Right ventricle myocardium superior (tissue), 1 donor: ENCODE measurements around the gene SLC4A5. TPM values are rescaled to one million over a fixed set of nuclear protein-coding genes. Genes with fewer than 3 reads are reported as not detected.
A peak's percentile ranks its signal among the peaks of the same experiment; 100 is the strongest.
"Not testable (repeated sequence)": the region's sequence is repeated elsewhere in the genome, so short reads cannot be mapped to it uniquely, and the experiment has no call there.

Experiments
- ATAC-seq: fragments of 200-7000 bp; cut with Tn5 transposase; one replicate; pipeline ENCODE4 v1.9.1; 2020; ENCODE audit warnings: mild to moderate bottlenecking; ENCODE audit not compliant: poor library complexity
- DNase-seq: peaks from one replicate; pipeline ENCODE4 v3.0.0-alpha.2; 2020
- intact Hi-C: fragments of 100-400 bp; cut with DNase I; formaldehyde crosslinking; loops from one replicate; pipeline ENCODE4 v1.11.2; 2022
- total RNA-seq: library from RNA; stranded (reverse); fragmentation: NEBNext Ultra II Directional; extraction: Animal tissue kit (Norgen Biotek cat#: 25700); gene quantifications from one replicate; pipeline ENCODE4 v1.2.1, GENCODE V29; 2021
- donor health status: DM: no; HTN: yes; CAD: no; lungs with severe emphysema.

The SLC4A5 gene
- total RNA-seq, 1 donor from 2014 or later = 1.3 TPM

DNA sequence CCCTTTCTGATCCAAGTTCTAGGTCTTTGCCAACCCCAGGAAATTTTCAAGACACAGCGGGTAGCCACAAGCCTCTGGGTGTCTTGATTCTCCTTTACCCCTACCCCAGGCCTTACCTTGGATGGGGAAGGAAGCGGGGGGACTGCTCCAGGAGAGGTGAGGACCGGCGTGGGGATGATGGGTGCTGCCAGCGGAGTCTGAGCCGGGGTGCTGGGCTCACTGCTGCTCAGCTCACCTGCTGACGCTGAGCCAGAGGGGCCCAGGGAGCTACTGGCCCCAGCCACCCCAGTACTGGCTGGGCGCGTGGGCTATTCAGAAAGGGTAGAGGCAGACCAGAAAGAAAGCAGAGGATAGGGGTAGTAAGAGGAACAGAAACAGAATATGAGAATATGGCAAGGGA, 28.2 kb upstream of the SLC4A5 start:
- DNase-seq (no peak), ATAC-seq (no peak)
- intact Hi-C loops = no loop called here

DNA sequence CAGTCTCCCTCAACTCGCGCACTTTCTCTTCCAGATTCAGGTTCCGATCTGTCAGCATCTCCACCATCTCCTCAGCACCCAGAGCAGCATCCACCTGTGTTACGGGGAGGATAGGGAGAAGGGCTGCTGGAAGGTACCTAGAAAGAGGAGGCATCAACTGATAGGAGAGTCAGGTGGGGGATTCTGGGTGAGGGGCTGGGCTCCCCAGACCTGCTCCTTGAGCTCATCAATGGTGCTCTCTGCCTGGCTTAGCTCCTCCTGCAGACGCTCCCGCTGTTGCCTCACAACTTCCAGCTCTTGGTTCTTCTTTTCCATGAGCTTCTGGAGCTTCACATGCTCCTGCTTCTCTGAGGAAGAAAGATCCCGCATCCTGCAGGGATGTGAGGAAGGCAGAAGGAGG, 26.8 kb upstream of the SLC4A5 start:
- intact Hi-C loops = no loop called here
- DNase-seq (no peak), ATAC-seq (no peak)

DNA sequence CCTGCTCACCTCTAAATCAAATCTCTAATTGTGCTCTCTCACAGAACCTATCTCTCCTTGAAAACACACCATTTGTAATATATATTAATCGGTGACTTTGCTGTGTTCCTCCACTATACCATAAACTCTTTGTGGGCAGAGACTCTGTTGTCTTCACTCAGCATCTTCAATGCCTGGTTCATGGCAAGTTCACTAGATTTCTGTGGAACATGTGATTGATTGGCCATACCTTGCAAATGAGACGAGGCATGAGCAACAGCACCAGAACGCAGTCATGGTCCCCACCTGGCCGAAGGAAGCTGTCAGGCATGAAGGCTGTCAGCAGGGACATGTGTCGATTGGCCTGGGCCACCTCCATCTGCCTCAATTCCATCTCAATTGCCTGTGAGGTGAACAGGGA, 25.3 kb upstream of the SLC4A5 start:
- DNase-seq (no peak), ATAC-seq (no peak)
- intact Hi-C loops = no loop called here

- no peak for DNase-seq
- intact Hi-C loops = no loop called here
- ATAC-seq = no peak
Observed at GRCh38 chr2:74367789-74368188, 24.6 kb upstream of the SLC4A5 start.

DNA sequence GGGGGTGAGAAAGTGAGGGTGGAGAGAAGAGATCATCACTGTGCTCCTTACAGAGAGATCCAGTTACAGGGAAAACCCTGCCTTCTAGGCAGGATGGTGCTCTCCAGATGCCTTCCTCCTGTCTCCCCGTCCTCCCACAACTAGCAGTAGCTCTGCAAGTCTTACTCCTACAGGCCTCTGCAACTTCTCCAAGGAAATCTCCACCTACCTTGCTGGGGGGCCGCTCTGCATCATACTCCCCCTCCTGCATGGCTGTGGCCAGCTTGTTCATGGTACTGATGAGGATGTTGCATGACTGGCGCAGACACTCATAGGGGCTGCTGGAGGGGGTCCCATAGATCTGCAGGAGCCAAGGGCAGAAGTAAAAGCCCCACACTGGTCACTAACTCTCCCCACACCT, 22.8 kb upstream of the SLC4A5 start:
- DNase-seq (no peak), ATAC-seq (no peak)
- intact Hi-C loops = no loop called here

GRCh38 chr2:74364533-74365505, 21.6 kb upstream of the SLC4A5 start:
- DNase-seq (no peak), ATAC-seq (peak; percentile 68)
- intact Hi-C loops = no loop called here

DNA sequence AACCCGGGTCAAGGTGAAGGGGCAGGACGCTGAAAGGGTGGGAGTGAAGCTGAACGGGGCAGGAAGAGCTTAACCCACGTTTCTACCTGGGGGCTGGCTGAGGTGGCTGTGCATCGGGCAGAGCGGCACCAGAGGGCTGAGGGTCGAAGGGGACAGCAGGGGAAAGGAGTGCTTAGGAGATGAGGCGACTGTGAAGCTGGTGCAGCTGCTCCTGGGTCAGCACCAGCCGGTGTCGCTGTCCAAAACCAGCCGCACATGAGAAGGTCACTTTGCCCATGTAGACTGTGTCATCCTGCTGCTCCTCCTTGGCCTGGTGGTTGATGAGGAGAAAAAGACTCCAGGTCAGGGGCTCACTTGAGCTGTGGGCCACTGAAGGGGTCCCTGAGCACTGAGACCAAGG, 18.1 kb upstream of the SLC4A5 start:
- intact Hi-C loops = no loop called here
- ATAC-seq = no peak

DNA sequence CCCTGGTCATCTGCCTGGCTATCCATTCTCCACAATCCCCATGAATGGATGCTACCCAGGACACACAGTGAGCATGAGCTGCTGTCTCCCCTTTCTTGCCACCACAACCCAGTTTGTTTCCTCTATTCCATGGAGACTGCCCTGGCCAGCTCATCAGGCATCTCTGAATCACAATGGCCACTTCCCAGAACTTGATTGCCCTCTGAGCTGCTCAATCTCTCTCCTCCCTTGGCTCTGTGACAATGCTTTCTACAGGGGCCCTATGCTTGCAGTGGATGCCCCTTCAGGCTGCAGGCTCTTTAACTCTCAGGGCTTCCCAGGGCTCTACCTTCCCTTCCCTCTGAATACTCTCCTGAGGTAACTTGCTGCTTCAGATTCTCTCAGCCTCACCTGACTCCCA, 14.4 kb upstream of the SLC4A5 start:
- intact Hi-C loops = no loop called here
- ATAC-seq (no peak), DNase-seq (no peak)

More for the DNA sequence above, 18.1 kb upstream of the SLC4A5 start:
- DNase-seq = no peak

DNA sequence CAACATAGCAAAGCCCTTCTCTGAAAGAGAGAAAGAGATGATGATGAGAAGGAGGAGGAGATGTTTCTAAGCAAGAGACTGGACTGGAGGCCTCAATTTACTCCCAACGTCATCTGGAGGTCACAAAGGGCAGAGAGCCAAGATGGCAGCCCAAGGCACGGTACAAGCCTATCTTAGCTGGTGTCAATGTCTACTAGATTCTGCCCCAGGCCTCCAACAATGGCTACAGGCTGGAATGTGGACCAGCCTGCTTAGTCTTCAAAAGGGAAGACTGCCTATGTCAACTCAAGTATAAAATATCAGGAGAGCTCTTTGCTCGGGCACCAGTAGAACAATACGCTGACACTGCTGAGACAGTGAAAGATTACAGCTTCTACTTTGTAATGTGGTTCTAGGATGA, 6.7 kb upstream of the SLC4A5 start:
- no peak for ATAC-seq
- DNase-seq = no peak
- intact Hi-C loops = no loop called here

DNA sequence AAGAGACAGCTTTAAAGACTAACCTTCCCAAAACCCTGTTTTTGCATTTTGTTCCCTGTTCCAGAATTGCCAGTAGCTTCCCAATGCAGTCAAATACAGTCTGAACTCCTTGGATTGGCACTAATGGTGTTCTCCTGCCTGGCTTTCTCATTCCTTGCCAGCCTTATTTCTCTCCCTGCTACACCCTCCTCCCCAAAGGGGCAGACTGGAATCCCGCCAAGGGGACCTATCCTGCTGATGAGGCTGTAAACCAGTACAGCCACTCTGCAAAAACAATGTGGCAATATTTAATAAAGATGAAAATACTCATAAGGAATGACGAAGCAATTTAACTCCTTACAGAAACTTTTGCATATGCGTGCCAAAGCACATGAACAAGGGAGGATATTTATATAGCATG, 4.5 kb upstream of the SLC4A5 start:
- intact Hi-C loops = no loop called here
- DNase-seq (no peak), ATAC-seq (no peak)

DNA sequence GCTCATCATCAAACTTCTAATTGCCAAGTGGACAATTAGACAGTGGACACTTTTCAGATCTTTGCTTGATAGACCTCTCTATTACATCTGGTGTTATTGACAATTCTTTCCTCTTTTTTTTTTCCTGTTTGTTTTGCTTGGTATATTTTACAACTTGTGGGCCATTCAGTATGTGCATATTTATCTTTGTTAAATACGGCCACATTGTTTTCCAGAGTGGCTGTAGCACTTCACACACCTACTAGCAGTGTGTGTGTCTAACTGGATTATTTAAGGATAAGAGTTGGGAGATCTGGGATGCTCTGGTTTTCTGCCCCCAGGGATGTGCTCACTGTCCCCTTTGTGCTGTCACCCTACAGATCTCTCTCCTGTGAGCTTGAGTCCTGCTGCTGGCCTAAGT, 4.1 kb upstream of the SLC4A5 start:
- no peak for DNase-seq
- ATAC-seq = no peak
- intact Hi-C loops = no loop called here

DNA sequence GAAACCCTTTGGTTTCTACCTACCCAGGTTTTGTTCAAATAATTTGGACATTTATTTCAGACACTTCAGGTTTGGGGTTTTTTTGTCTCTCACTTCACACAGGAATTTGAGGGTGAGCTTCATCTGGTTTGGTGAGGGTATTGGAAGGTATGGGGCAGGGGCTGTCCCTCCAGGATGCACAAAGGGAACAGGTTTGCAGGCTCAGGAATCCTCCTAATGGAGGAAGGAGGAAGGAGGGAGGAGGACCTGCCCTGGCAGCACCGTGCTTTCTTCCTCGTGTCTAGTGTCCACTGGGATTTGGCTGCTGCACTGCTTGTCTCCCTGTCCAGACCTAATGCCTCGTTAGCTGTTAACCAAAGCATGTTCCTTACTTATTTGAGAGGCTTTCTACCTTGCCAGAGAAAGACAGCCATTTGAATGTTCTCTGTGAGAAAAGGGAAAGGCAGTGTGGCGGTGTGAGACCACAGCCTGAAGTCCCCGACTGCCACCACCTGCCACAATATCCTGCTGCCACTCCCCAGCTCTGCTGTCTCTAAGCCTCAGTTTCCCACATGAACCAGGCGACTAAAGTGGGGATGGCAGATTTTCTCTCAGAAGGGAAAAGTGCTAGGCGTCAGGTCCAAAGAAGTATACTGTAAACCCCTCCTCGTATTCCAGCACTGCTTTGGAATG, 2.2 kb upstream of the SLC4A5 start:
- intact Hi-C loops = no loop called here
- no peak for DNase-seq
- no peak for ATAC-seq

DNA sequence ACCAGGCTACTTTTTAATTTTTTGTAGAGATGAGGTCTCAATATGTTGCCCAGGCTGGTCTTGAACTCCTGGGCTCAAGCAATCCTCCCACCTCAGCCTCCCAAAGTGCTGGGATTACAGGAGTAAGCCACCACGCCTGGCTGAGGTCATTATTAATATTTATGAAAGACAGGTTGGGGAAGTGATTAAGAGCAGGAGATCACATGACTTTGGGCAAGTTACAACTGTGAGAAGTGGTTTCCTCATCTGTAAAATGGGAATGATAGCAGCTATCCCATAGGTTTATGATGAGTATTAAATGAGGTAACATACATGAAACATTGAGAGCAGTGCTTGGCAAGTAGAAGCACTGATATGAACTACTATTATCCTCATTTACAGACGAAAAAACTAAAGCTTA, 7.0 kb downstream of the SLC4A5 start:
- intact Hi-C loops = loop anchor here (10.0 kb wide), 1 partner anchor 511 kb away; the partner anchor contains the start of gene STAMBP
- DNase-seq, ATAC-seq: not testable (repeated sequence)

DNA sequence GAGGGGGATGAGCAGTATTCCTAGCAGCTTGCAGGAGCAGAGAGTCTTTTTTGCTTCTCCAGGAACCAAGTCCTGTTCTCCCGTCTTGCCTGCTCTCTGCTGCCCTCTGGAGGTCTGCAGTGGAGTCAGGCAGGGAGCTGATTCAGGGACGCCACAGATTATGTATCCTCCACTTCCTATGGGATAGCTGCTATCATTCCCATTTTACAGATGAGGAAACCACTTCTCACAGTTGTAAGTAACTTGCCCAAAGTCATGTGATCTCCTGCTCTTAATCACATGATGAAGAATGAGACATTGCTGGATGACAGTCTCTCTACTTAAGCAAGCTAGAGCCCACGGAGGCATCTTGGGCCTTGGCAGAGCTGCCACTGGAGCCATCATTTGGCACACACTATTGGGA, 8.3 kb downstream of the SLC4A5 start:
- intact Hi-C loops = loop anchor here (10.0 kb wide), 1 partner anchor 510 kb away; the partner anchor contains the start of gene STAMBP
- DNase-seq = peak; percentile 82
- peak; percentile 88 for ATAC-seq

- no peak for DNase-seq
- peak; percentile 53 for ATAC-seq
- intact Hi-C loops = loop anchor here (10.0 kb wide), 1 partner anchor 509 kb away; the partner anchor contains the start of gene STAMBP
Observed at GRCh38 chr2:74333896-74334586, 9.2 kb downstream of the SLC4A5 start.

- DNase-seq (no peak), ATAC-seq (peak; percentile 57)
- intact Hi-C loops = loop anchor here (10.0 kb wide), 1 partner anchor 508 kb away; the partner anchor contains the start of gene STAMBP
Observed at GRCh38 chr2:74333175-74333574, 10.0 kb downstream of the SLC4A5 start.

GRCh38 chr2:74332550-74333174, 10.6 kb downstream of the SLC4A5 start:
- intact Hi-C loops = loop anchor here (10.0 kb wide), 1 partner anchor 508 kb away; the partner anchor contains the start of gene STAMBP
- DNase-seq (no peak), ATAC-seq (peak; percentile 30)

- DNase-seq (no peak), ATAC-seq (no peak)
- intact Hi-C loops = no loop called here
Observed at GRCh38 chr2:74328573-74328972, 14.6 kb downstream of the SLC4A5 start.

DNA sequence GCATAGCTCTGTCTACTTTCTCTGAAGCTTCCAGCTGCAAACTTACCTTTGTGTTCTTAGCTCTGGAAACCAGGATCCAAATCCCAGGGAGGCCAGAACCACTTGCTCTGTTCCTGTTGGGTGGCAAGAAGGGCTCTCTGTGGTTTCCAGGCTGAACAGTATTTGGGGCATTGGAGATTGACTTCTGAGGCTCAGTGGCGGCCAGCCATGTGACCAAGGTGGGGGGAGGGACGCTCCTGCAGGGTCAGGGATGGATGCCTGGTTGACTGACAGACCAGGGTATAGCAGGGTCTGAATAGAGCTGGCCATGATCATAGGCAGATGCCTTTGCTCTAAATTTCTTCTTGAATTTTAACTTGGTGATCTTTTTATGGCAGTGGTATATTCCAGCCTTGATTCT, 15.1 kb downstream of the SLC4A5 start:
- no peak for ATAC-seq
- DNase-seq = no peak
- intact Hi-C loops = no loop called here
